ENCODE results near the gene PGGHG.

Gene PGGHG

GRCh38 chr11:253160-253885 lies 35.6 kb upstream of the PGGHG start:
- H3K4me3 ChIP-seq (ENCODE audit: low read depth, low read length, poor library complexity, severe bottlenecking): no peak overlapping the region
- no peaks in the 10 kb centered on the region for H3K9me2 ChIP-seq (ENCODE audit: low read depth, low read length)
- no peak overlapping the region for H3K9ac ChIP-seq (ENCODE audit: low read length)
- H3K27me3 ChIP-seq (ENCODE audit: insufficient read depth, low read length): no peaks in the 10 kb centered on the region
- H3K9me3 ChIP-seq (ENCODE audit: low read length): no peaks in the 10 kb centered on the region
- TF ChIP-seq EZH2 (IDR thresholded peaks at IDR 0.05; ENCODE audit: borderline replicate concordance, low read length) (no peak), CTCF (IDR thresholded peaks at IDR 0.05; ENCODE audit: low read length) (no peak)
- no peaks in the 10 kb centered on the region for H3K79me2 ChIP-seq (ENCODE audit: insufficient read depth, low read length)
- no peaks in the 10 kb centered on the region for H4K20me1 ChIP-seq (ENCODE audit: insufficient read depth, low read length)
- no peak overlapping the region for H2AFZ ChIP-seq (ENCODE audit: low read length)
- peaks cover 51% of the 10 kb centered on the region for H3K36me3 ChIP-seq (ENCODE audit: insufficient read depth, low read length)
- no peak overlapping the region for H3K27ac ChIP-seq (ENCODE audit: low read depth, low read length, poor library complexity, severe bottlenecking)
- no peaks in the 10 kb centered on the region for H3F3A ChIP-seq (ENCODE audit: insufficient read depth, low read length)
- H3K4me1 ChIP-seq (ENCODE audit: insufficient read depth, low read length, severe bottlenecking): peaks cover 16% of the 10 kb centered on the region
- no peak overlapping the region for H3K4me2 ChIP-seq (ENCODE audit: low read length)

- TF ChIP-seq EZH2 (IDR thresholded peaks at IDR 0.05; ENCODE audit: borderline replicate concordance, low read length): no peak
- TF ChIP-seq CTCF (IDR thresholded peaks at IDR 0.05; ENCODE audit: low read length): no peak
- no peak overlapping the region for H3K9ac ChIP-seq (ENCODE audit: low read length)
- H3K9me3 ChIP-seq (ENCODE audit: low read length): no peaks in the 10 kb centered on the region
- H4K20me1 ChIP-seq (ENCODE audit: insufficient read depth, low read length): no peaks in the 10 kb centered on the region
- no peaks in the 10 kb centered on the region for H3K9me2 ChIP-seq (ENCODE audit: low read depth, low read length)
- H3F3A ChIP-seq (ENCODE audit: insufficient read depth, low read length): no peaks in the 10 kb centered on the region
- no peak overlapping the region for H3K27ac ChIP-seq (ENCODE audit: low read depth, low read length, poor library complexity, severe bottlenecking)
- H2AFZ ChIP-seq (ENCODE audit: low read length): no peak overlapping the region
- no peaks in the 10 kb centered on the region for H3K79me2 ChIP-seq (ENCODE audit: insufficient read depth, low read length)
- H3K4me1 ChIP-seq (ENCODE audit: insufficient read depth, low read length, severe bottlenecking): peaks cover 16% of the 10 kb centered on the region
- H3K36me3 ChIP-seq (ENCODE audit: insufficient read depth, low read length): peaks cover 45% of the 10 kb centered on the region
- no peak overlapping the region for H3K4me2 ChIP-seq (ENCODE audit: low read length)
- H3K4me3 ChIP-seq (ENCODE audit: low read depth, low read length, poor library complexity, severe bottlenecking): no peak overlapping the region
- no peaks in the 10 kb centered on the region for H3K27me3 ChIP-seq (ENCODE audit: insufficient read depth, low read length)
Observed at GRCh38 chr11:253886-254270, 35.0 kb upstream of the PGGHG start.

GRCh38 chr11:255176-255575 lies 33.8 kb upstream of the PGGHG start:
- no peaks in the 10 kb centered on the region for H3K9me3 ChIP-seq (ENCODE audit: low read length)
- H3K4me1 ChIP-seq (ENCODE audit: insufficient read depth, low read length, severe bottlenecking): peaks cover 16% of the 10 kb centered on the region
- peaks cover 36% of the 10 kb centered on the region for H3K36me3 ChIP-seq (ENCODE audit: insufficient read depth, low read length)
- H3K9me2 ChIP-seq (ENCODE audit: low read depth, low read length): no peaks in the 10 kb centered on the region
- H3K9ac ChIP-seq (ENCODE audit: low read length): no peak overlapping the region
- H3K27ac ChIP-seq (ENCODE audit: low read depth, low read length, poor library complexity, severe bottlenecking): no peak overlapping the region
- no peak overlapping the region for H3K4me3 ChIP-seq (ENCODE audit: low read depth, low read length, poor library complexity, severe bottlenecking)
- TF ChIP-seq CTCF (IDR thresholded peaks at IDR 0.05; ENCODE audit: low read length): no peak
- TF ChIP-seq EZH2 (IDR thresholded peaks at IDR 0.05; ENCODE audit: borderline replicate concordance, low read length): no peak
- no peaks in the 10 kb centered on the region for H3K27me3 ChIP-seq (ENCODE audit: insufficient read depth, low read length)
- H4K20me1 ChIP-seq (ENCODE audit: insufficient read depth, low read length): no peaks in the 10 kb centered on the region
- no peak overlapping the region for H2AFZ ChIP-seq (ENCODE audit: low read length)
- H3K79me2 ChIP-seq (ENCODE audit: insufficient read depth, low read length): no peaks in the 10 kb centered on the region
- no peak overlapping the region for H3K4me2 ChIP-seq (ENCODE audit: low read length)
- no peaks in the 10 kb centered on the region for H3F3A ChIP-seq (ENCODE audit: insufficient read depth, low read length)
